Inflammatory macrophage (primary cell): Measurements from ENCODE around the gene CDX4.
"Not testable (repeated sequence)": the region's sequence is repeated elsewhere in the genome, so short reads cannot be mapped to it uniquely, and the experiment has no call there.

ENCODE experiments used
- DNase-seq, 2 donors: peaks; one replicate each; pipeline ENCODE4 v3.0.0-alpha.2; 2020 to 2022
- total RNA-seq, 18 experiments: gene quantifications; one replicate each; lab custom pipeline; 2026; ENCODE audit warnings: mixed read lengths in 6 of 18, inconsistent platforms in 2 of 18; lab: John Stamatoyannopoulos, UW

The CDX4 gene, protein sequence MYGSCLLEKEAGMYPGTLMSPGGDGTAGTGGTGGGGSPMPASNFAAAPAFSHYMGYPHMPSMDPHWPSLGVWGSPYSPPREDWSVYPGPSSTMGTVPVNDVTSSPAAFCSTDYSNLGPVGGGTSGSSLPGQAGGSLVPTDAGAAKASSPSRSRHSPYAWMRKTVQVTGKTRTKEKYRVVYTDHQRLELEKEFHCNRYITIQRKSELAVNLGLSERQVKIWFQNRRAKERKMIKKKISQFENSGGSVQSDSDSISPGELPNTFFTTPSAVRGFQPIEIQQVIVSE
- total RNA-seq, result 0 to 0.04 (median 0) reads per million in 18 experiments

DNA sequence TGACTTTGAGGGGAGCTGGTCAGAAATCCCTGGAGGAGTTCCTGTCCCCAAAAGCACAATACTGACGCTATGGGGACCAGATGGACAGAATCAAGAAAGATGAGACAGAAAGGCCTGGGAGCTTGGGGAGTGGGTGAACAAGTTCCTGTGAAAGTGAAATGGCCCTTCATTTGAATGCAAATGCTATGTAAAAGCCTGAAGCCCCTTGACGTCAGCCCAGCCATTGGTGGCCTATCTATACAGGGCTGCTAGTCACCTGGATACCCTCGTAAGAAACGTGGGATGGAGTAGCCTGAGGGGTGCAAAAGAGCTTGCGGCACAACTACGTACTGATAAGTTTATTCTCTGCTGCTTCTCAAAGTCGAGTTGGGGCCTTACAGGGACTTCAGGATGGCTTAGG is at the start of gene CDX4:
Gene CDX4, plus strand, starts transcription at position 223 of the 400 bp plus-strand sequence. CDS start 201 bp downstream, outside the sequence.
- DNase-seq, result no peak

DNA sequence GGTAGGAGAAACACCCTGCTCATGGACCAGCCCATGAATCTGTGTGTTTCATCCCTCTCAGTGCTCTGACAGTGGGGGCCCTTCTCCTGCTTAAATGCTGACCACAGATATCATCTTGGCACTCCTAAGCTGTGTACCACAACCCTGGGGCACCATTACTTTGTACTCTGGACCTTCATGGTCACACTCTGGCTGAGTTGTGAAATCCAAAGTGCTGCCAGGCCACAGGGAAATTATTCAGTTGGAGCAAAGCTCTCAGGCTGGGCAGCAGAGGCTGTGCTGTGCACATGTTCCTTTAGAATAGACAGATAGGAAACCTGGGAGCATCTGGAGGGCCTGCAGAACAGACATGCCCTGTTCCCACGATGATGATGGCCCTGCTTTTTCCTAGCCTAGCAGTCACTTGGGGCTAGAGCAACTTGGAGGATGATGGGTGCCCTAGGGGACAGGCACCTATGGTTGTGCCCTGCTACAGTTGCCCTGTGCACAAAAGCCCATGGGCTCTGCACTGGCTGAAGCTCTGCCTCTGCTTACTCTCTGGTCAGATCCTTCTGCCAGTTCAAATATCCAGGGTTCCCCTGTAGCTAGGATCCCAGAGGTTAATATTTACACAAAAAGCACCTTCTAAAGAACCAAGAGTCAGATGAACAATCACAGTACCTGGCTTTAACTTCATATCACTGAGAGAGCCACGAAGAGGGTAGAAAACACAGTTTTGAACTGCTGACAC is 48.5 kb upstream of the CDX4 start:
- no peak for DNase-seq

DNA sequence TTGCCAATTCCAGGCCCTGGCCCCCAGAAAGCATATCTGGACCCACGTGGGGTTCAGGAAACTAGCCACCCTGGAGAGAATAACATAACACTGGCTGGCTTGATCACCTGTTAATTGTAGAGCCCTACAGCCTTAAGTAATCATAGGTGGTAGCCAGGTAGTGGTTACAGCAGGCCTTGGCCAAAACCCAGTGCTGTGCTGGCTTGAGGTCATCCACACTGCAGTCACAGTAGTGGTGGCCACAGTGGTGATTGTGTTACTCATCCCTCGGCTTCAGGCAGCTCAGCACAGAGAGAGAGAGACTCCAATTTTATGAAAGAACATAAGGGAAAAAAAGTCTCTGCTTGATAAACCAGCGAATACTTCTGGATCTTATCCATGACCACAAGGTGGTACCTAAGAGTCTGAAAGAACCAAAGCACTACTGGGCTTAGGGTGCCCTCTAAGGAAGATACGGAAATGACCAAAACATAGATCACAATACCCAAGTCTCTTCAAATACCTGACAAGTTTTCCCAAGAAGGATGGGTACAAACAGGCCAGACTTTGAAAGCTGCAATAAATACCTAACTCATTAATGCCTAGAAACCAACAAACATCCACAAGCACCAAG is 46.6 kb upstream of the CDX4 start:
- DNase-seq, result no peak

DNA sequence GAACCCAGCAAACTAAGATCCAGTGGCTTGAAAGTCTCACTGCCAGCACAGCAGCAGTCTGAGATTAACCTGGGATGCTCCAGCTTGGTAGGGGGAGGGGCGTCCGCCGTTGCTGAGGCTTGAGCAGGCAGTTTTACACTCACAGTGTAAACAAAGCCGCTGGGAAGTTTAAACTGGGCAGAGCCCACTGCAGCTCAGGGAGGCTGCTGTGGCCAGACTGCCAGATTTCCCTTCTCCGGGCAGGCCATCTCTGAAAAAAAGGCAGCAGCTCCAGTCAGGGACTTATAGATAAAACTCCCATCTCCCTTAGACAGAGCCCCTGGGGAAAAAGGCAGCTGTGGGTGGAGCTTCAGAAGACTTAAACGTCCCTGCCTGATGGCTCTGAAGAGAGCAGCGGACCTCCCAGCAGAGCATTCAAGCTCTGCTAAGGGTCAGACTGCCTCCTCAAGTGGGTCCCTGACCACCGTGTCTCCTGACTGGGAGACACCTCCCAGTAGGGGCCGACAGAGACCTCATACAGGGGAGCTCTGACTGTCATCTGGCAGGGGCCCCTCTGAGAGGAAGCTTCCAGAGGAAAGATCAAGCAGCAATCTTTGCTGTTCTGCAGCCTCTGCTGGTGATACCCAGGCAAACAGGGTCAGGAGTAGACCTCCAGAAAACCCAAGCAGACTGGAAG is 45.1 kb upstream of the CDX4 start:
- no peak for DNase-seq

DNA sequence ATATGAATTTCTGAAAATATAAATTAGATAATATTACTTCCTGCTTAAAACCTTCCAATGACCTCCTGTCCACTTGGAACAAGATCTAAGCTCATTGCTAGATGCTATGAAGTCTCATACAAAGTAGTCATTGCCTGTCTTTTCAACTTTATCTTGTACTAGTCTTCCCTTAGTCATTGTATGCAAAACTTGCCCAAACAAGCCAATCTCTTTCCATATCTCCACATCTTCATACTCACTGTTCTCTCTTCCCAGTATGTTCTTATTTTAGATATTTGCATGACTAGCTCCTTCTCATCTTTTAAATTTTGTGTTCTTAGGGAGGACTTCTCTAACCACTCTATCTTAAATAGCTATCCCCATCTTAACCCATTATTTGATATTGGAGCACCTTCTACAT is 33.9 kb upstream of the CDX4 start:
- no peak for DNase-seq

DNA sequence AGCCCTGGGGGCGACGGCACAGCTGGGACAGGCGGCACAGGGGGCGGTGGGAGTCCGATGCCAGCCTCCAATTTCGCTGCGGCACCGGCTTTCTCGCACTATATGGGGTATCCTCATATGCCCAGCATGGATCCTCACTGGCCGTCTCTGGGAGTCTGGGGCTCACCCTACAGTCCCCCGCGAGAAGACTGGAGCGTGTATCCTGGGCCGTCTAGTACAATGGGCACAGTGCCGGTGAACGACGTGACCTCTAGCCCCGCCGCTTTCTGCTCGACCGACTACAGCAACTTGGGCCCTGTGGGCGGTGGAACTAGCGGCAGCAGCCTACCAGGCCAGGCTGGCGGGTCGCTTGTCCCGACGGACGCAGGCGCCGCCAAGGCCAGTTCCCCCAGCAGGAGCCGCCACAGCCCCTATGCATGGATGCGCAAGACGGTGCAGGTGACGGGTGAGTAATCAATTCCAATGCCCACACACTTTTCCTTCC is 500 bp downstream of the CDX4 start:
- DNase-seq, result no peak

DNA sequence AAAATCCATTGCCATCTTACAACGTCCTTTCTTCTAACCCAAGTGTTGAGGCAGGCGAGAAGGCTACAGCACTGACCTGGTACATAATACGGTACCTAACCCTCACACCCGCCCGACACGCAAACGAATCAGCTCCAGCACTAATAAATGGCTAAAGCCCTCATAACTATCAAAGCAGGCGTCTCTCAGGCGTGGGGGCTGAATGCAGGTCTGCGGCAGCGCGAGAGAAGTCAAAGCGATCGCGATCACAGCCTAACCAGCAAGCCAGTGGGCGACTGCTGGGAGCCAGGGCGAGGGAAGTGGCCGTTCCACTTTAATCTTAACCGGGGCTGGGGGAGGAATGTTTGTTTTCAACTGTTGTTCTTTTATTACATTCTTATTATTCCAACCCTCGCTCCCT is 1.5 kb downstream of the CDX4 start:
- no peak for DNase-seq

DNA sequence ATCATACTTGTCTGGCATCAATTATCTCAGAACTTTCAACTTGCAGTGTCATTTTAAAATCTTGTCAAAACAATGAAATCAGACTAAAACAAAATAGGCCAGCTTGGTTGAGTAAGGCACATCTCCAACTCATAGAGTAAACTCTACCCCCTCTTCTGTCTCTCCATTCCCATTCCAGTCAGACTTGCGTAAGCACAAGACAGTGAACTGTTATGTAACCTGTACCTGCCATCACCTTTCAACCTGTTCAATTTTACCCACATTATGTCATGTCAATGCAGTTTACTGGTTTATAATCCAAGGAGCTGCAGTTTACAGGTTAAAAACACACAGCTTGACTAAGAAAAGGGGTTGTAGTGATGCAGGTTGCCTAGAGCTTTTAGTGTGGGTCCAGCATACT is 8.3 kb downstream of the CDX4 start:
- no peak for DNase-seq

DNA sequence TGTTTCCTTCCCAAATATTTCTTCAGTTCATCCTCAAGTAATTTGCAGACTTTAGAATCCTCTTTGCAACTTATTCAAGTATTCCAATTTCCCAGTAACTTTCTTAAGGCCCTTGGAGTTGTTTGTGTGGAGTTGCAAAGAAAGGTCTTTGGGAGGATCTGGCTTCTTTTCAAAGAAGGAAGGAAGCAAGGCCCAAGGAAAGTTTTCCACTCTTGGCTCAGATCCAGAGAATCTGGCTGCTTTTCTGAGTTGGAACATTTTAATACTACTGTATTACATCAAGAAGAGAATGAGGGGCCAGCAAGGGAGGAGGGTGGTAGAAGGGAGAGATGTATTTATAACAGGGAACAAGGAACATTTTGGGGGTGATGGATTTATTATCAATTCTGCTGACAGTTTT is 10.5 kb downstream of the CDX4 start:
- DNase-seq, result no peak

DNA sequence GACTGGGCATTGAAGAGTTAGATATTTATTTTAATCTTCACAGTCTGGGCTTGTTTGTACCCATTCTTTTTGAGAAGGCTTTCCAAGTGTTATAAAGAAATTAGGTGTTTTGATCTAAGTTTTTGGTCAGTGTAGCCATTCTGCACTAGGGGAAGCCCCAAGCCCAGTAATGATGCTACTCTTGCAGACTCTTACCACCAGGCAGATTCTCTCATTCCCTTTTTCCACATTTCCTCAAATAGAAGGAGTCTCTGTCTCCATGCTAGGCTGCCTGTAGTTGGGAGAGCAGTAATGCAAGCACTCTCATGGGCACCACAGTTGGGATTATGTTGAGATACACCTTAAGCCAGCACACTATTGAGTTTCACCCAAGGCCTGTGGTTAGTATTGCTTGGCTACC is 21.5 kb downstream of the CDX4 start:
- DNase-seq, result no peak

DNA sequence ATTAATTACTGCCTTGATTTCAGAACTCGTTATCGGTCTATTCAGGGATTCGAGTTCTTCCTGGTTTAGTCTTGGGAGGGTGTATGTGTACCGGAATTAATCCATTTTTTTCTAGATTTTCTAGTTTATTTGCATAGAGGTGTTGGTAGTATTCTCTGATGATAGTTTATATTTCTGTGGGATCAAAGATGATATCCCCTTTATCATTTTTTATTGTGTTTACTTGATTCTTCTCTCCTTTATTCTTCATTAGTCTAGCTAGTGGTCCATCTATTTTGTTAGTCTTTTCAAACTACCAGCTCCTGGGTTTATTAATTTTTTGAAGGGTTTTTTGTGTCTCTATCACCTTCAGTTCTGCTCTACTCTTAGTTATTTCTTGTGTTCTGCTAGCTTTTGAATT is 32.1 kb downstream of the CDX4 start:
- DNase-seq, result no peak

DNA sequence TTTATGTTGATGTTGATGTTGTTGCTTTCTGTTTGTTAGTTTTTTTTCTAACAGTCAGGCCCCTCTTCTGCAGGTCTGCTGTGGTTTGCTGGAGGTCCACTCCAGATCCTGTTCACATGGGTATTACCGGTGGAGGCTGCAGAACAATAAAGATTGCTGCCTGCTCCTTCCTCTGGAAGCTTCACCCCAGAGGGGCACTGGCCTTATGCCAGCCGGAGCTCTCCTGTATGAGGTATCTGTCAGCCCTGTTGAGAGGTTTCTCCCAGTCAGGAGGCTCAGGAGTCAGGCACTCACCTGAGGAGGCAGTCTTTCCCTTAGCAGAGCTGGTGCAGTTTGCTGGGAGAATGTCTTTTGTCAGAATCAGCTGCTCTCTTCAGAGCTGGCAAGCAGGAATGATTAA is 34.7 kb downstream of the CDX4 start:
- DNase-seq, result no peak

DNA sequence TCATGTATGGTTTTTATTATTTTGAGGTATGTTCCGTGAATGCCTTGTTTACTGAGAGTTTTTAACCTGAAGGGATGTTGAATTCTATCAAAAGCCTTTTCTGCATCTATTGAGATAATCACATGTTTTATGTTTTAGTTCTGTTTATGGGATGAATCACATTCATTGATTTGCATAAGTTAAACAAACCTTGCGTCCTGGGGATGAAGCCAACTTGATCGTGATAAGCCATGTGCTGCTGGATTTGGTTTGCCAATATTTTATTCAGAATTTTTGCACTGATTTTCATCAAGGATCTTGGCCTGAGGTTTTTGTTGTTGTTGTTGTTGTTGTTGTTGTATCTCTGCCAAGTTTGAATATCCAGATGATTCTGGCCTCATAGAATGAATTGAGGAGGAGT is 43.8 kb downstream of the CDX4 start:
- no peak for DNase-seq

DNA sequence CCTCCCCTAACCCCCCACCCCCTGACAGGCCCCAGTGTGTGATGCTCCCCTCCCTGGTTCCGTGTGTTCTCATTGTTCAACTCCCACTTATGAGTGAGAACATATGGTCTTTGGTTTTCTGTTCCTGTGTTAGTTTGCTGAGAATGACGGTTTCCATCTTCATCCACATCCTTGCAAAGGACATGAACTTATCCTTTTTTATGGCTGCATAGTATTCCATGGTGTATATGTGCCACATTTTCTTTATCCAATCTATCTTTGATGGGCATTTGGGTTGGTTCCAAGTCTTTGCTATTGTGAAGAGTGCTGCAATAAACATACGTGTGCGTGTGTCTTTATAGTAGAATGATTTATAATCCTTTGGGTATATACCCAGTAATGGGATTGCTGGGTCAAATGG is 45.3 kb downstream of the CDX4 start:
- not testable (repeated sequence) for DNase-seq
